Activated CD4-positive, CD25-positive, alpha-beta regulatory T cell (primary cell): ENCODE data around the gene CYTH2.
A peak's percentile ranks its signal among the peaks of the same experiment; 100 is the strongest.

Experiments
- DNase-seq, 4 experiments: peaks; one replicate each; lab custom pipeline; 2025; lab: John Stamatoyannopoulos, UW

Gene CYTH2, protein sequence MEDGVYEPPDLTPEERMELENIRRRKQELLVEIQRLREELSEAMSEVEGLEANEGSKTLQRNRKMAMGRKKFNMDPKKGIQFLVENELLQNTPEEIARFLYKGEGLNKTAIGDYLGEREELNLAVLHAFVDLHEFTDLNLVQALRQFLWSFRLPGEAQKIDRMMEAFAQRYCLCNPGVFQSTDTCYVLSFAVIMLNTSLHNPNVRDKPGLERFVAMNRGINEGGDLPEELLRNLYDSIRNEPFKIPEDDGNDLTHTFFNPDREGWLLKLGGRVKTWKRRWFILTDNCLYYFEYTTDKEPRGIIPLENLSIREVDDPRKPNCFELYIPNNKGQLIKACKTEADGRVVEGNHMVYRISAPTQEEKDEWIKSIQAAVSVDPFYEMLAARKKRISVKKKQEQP

DNA sequence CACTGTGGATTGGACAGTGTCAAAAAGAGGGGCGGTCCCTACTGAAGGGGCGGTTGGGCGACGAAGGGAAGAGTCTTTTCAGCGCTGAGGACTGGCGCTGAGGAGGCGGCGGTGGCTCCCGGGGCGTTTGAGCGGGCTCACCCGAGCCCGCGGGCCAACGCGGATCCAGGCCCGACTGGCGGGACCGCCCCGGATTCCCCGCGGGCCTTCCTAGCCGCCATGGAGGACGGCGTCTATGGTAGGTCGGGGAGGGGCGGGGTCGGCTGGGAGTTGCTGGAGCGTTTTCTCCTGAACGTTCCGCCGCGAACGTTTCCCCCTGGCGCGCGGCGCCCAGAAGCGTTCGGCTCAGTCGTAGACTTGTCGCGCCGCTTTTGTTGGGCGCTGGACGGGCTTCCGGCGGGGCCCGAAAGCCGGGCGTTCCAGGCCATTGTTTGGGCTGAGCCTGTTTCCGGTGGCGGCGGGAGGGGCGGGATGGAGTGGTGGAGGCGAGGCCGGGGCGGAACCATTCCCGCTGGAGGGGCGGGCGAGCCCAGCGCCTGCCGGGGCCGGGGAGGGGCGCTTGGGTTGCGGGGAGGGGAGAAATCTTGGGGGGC, at the start of gene CYTH2:
TSS of gene CYTH2 (plus strand) at position 81 of the 593 bp plus-strand sequence. CDS start at position 220, 139 bp downstream.
- peak; percentile 41 to 63 (median 50) for DNase-seq

GRCh38 chr19:48421548-48421947, 47.6 kb upstream of the CYTH2 start:
- DNase-seq: no peak

DNA sequence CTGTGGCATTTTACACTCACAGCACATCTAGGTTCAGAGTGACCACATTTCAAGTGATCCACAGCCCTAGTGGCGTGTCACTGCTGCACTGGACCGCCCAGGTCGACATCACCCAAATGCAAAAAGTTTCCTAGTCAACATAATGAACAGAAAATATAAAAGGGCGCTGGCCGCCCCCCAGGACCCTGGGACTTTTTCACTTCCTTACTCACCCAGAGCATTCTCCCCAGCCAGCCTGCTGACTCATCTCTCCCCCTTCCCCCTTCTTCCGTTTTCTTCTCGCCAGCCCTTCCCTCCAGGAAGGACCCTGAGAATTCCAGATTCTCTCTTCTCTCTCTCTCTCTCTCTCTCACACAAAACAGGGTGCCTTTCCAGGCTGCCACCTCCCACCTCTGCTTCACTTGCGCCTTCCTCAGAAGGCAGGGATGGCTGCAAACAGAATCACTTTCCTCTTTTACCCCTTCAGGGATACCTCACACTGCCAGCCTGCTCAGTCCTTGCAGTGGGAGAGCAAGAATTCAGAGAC, 44.4 kb upstream of the CYTH2 start:
- DNase-seq: no peak

GRCh38 chr19:48428670-48429069, 40.5 kb upstream of the CYTH2 start:
- no peak for DNase-seq

DNA sequence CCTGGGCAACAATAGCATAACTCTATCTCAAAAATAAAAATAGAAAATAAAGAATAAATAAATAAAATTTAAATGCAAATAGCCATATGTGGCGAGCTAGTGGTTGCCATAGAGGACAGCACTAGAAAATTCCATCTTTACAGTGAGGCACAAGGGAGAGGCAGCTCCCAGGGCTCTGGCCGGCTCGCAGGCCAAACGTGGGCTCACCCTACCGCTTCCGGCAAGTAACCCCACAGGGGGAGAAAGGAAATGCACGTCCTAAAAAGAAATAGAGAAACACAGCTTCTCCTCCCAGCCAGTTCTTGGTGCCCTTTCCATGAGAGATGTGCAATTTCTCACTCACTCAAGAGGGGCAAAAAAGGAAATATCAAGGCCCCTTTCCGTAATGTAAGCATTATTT, 35.8 kb upstream of the CYTH2 start:
- DNase-seq: no peak

GRCh38 chr19:48436586-48436985, 32.6 kb upstream of the CYTH2 start:
- DNase-seq: no peak

- no peak for DNase-seq
Measured at GRCh38 chr19:48441360-48442050, 27.7 kb upstream of the CYTH2 start.

DNA sequence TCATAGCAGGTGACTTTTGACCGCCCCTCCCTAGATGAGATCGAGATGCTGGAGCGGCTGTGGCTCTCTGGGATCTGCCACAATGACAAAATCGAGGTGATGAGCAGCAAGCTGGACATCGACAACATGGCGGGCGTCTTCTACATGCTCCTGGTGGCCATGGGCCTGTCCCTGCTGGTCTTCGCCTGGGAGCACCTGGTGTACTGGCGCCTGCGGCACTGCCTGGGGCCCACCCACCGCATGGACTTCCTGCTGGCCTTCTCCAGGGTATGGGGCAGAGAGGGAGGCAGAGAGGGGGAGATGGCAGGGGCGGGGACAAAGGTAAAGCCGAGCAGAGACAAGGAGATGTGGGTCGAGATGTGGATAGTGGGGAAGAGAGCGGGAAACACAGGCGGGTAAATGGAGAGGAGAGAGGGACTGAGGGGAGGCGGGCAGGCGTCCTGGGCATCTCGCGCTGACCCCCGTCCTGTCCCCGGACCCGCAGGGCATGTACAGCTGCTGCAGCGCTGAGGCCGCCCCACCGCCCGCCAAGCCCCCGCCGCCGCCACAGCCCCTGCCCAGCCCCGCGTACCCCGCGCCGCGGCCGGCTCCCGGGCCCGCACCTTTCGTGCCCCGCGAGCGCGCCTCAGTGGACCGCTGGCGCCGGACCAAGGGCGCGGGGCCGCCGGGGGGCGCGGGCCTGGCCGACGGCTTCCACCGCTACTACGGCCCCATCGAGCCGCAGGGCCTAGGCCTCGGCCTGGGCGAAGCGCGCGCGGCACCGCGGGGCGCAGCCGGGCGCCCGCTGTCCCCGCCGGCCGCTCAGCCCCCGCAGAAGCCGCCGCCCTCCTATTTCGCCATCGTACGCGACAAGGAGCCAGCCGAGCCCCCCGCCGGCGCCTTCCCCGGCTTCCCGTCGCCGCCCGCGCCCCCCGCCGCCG, 26.8 kb upstream of the CYTH2 start:
- DNase-seq: no peak

GRCh38 chr19:48443256-48443655, 25.9 kb upstream of the CYTH2 start:
- DNase-seq: no peak

GRCh38 chr19:48443731-48444128, 25.4 kb upstream of the CYTH2 start:
- no peak for DNase-seq

DNA sequence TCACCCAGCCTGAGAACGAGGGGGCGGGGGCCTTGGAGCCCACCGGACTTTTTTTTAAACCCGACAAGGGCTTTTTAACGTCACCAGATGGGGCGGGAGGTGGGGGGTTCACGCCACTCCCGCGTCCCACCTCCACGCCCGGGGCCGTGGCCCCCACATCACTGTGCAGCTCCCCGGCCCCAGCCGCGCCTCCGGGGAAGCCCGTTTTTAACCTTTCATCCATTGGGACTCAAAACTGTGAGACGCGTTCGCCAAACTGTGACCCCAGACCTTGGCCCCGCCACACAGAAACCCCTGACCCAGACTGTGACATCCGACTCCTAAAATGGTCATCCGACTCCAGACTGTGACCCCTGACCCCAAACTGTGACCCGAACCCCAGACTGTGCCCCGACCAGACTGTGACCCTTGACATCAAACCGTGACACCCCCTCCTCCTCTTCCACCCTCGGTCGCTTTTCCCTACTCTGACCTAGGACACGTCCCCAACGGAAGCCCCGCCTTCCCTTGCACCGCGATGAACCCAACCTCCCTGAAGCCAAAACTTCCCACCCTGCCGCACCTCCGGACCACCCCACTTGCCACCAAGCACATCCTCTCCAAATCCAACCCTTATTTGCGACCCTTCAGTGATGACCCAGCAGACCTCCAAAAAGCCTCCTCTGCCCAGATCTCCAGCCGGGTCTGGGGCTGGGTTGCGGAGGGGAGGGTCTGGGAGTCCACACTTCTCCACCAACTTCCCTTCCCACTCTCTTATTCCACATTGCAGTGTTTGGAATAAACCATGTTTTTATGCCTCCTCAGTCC, 24.8 kb upstream of the CYTH2 start:
- no peak for DNase-seq

GRCh38 chr19:48444936-48445200, 24.3 kb upstream of the CYTH2 start:
- no peak for DNase-seq

- DNase-seq: no peak
Measured at GRCh38 chr19:48445256-48445605, 23.9 kb upstream of the CYTH2 start.

- DNase-seq: peak; percentile 73 to 90 (median 84)
Measured at GRCh38 chr19:48445606-48446481, 23.3 kb upstream of the CYTH2 start, which contains the start of gene GRWD1. Gene GRWD1, plus strand, starts transcription at chr19:48445983. Its CDS starts 23 bp downstream, at chr19:48446006.

- no peak for DNase-seq
Measured at GRCh38 chr19:48446579-48446978, 22.6 kb upstream of the CYTH2 start.

DNA sequence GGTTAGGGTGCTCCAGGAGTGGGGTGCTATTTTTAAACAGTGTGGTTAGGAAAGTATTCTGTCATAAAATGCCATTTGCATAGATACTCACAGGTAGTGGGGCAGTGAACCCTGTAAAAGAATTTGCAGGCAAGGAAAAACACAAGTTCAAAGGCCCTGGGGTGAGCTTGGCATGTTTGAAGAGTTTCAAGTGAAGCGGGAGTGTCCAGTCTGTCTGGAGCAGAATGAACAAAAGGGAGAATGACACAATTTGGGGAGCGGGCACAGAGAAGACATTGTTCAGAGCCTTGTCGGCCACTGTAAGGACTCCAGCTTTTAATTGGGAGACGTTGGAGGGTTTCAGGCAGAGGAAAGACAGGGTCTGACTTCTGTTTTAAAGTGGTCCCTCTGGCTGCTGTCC, 20.6 kb upstream of the CYTH2 start:
- no peak for DNase-seq

DNA sequence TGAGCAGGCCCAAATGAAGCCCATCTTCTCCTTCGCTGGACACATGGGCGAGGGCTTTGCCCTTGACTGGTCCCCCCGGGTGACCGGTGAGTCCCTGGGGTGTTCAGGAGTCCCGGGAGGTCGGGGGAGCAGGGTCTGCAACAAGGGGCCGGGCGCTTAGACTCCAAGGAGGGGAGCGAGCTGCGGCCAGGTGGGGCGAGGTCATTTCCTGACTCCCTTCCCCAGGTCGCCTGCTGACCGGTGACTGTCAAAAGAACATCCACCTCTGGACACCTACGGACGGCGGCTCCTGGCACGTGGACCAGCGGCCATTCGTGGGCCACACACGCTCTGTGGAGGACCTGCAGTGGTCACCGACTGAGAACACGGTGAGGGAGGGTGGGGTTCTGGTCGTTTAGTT, 18.7 kb upstream of the CYTH2 start:
- no peak for DNase-seq

GRCh38 chr19:48450863-48451262, 18.3 kb upstream of the CYTH2 start:
- no peak for DNase-seq

- no peak for DNase-seq
Measured at GRCh38 chr19:48451624-48452023, 17.5 kb upstream of the CYTH2 start.
